LNCAP (cell line): ENCODE results near the gene PLXNC1.

Experiments
- TF ChIP-seq, protein P1 (sequence below): fragments of 450-650 bp; IDR thresholded peaks from 2 replicates; pipeline ENCODE4 v1.5.1; 2017; ENCODE audit warnings: mild to moderate bottlenecking

The PLXNC1 gene

DNA sequence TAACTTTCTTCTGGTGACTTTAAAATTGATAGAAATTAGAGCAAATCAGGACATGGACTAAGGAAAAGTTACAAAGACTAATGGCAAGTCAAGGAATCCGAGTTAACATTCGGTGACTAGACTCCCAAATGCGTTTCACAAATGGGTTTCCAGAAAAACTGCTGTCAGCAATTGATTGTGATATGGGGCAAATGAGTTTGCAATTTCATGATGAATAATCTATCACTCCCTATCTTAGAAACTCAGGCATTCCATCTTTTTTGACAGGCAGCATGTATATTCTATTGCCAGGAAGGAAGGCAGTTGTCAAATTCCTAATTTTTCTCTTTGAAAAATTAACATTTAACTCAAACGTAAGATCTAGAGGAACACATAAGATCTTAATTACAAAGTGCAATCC, 40.5 kb upstream of the PLXNC1 start:
- TF ChIP-seq, protein P1, sequence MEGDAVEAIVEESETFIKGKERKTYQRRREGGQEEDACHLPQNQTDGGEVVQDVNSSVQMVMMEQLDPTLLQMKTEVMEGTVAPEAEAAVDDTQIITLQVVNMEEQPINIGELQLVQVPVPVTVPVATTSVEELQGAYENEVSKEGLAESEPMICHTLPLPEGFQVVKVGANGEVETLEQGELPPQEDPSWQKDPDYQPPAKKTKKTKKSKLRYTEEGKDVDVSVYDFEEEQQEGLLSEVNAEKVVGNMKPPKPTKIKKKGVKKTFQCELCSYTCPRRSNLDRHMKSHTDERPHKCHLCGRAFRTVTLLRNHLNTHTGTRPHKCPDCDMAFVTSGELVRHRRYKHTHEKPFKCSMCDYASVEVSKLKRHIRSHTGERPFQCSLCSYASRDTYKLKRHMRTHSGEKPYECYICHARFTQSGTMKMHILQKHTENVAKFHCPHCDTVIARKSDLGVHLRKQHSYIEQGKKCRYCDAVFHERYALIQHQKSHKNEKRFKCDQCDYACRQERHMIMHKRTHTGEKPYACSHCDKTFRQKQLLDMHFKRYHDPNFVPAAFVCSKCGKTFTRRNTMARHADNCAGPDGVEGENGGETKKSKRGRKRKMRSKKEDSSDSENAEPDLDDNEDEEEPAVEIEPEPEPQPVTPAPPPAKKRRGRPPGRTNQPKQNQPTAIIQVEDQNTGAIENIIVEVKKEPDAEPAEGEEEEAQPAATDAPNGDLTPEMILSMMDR: no peak

DNA sequence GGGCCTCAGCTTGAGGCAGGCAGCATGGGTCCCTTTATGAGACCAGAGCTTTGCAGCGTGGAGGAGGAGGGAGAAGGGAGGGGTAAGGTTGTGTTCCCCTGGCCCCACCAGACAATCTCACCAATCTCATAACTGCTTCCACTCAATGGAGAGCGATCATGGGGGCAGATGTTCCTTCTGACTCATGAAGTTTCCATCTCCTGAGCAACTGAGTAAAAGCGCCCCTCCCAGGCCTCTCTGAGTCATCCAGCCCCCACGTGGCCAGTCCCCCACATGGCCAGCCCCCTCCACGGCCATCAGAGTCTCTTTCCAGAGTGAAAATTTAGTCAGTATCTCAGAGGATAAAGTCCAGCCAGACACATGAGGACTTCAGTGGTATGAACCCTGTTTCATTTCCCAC, 39.2 kb upstream of the PLXNC1 start:
- TF ChIP-seq, protein P1: no peak

DNA sequence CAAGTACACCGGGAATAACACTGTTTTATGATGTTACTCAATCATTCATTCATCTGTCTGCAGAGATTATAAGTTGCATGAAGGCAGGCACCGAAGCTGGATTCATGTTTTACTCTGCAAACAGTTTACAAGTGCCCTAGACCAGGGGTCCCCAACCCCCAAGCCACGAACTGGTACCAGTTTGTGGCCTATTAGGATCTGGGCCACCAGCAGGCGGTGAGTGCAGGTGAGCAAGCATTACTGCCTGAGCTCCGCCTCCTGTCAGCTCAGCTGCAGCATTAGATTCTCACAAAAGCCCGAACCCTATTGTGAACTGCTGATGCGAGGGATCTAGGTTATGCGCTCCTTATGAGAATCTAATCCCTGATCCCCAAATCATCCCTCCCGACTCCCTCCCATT, 38.1 kb upstream of the PLXNC1 start:
- TF ChIP-seq, protein P1: no peak

DNA sequence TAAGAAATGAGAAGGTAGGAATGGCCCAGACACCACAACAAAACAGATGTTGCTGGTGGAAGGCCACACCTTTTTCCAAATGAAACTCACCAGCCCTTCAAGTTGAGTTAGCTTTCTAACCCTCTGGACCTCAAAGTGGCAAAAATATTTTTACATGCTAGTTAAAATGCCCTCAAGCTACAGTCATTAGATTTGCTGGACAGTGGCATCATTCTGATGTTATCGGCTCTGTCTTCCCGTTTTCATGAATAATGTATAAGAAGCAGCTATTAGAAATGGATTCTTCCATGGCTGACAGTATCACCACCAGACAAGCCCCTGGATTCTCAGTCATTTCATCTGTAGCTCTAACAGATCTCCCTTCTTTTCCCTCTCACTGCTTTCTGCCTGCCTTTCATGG, 37.1 kb upstream of the PLXNC1 start:
- TF ChIP-seq, protein P1: no peak

DNA sequence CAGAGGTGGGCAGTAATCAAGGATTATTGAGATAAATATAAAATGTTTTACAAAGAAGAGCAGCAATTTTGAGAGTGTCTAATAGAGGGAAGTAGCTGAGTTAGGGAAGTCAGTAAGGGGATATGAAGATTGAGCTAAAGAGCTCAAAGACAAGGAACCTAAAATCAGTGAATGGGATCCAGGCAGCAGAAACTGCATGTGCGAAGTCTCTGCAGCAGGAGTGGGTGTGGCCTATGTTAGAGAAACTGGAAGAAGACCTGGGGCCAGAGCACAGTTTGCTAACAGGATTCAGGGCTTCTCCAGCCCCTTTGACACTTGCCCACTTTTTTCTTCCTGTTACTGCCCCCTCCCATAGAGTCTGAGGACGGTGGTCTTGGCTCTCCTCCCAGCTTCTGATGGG, 36.3 kb upstream of the PLXNC1 start:
- TF ChIP-seq, protein P1: no peak

DNA sequence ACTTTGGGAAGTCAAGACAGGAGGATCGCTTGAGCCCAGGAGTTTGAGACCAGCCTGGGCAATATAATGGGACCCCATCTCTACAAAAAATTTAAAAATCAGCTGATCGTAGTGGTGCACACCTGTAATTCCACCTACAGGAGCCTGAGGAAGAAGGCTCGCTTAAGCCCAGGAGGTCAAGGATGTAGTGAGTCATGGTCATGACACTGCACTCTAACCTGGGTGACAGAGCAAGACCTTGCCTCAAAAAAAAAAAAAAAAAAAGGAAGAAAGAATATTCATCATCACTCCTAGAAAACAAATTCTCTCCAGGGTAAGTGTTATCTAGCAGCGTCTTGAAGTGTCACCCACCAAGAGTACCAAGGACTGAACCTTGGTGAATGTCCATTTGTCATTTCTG, 34.2 kb upstream of the PLXNC1 start:
- TF ChIP-seq, protein P1: no peak

DNA sequence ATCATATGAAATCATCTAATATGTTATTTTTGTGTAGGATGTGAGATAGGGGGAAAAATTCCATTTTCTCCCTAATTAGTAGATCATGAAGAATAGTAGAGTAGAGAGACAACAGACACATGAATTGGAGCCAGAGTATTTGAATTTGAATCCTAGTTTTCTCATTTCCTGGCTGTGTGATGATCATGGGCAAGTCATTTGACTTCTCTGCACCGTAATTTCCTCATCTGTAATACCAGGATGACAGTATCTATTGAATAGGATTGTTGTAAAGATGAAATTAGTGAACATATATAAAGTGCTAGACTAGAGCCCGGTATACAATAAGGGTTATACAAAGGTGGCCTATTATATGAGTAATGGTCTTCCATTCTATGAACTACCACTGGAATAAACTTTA, 32.2 kb upstream of the PLXNC1 start:
- TF ChIP-seq, protein P1: no peak

DNA sequence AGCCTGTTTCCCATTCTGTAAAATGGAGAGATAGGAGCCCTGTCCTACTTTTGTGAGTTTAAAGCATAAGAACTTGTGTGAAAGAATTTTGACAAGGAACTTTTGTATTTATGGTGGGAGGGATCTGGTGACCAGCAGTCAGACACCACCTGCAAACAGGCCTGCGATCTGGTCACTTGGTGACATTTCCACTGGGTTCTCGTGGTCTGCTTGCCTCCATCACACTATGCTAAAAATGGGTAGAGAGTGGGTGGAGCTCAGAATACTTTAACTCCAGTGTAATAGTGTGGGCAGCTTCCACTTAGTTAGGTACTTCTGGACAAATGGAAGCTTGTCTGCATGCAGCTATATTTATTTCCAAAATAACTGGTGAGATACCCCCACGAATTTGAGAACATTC, 26.5 kb upstream of the PLXNC1 start:
- TF ChIP-seq, protein P1: no peak
